ENCODE measurements around the gene THAP4. TPM values are rescaled to one million over a fixed set of nuclear protein-coding genes. Genes with fewer than 3 reads are reported as not detected.

The THAP4 gene
- total RNA-seq, 2 donors from 2014 or later, result 54.6 to 66.1 TPM

GRCh38 chr2:241553512-241553830 lies 83.5 kb downstream of the THAP4 start:
- Mint-ChIP-seq H3K4me3 (no peak overlapping the region), H3K36me3 (ENCODE audit: low read depth) (no peaks in the 10 kb centered on the region), H3K27me3 (ENCODE audit: insufficient read depth) (peaks cover 10% of the 10 kb centered on the region), H3K9me3 (peaks cover 20% of the 10 kb centered on the region), H3K27ac (no peak overlapping the region), H3K4me1 (no peaks in the 10 kb centered on the region)
- no peaks in the 10 kb centered on the region for H3K4me1 ChIP-seq (ENCODE audit: control insufficient read depth, insufficient read depth, low read length)
- DNase-seq, result no peak
- H3K9ac ChIP-seq (ENCODE audit: extremely low read depth, low read length, poor library complexity, severe bottlenecking), result no peak overlapping the region
- TF ChIP-seq CTCF (conservative IDR thresholded peaks at IDR 0.05), result no peak
- H3K27ac ChIP-seq (ENCODE audit: low read depth, low read length), result no peak overlapping the region
- 88 to 96% methylated on average over 3 to 12 of the region's 12 CpGs for WGBS, 2 experiments (ENCODE audit: insufficient coverage in 1 of 2, insufficient read length in 1 of 2)
- H3K4me3 ChIP-seq (ENCODE audit: low read length), result no peak overlapping the region
- no peaks in the 10 kb centered on the region for H3K36me3 ChIP-seq (ENCODE audit: control insufficient read depth, insufficient read depth, low read length)
- no peaks in the 10 kb centered on the region for H3K27me3 ChIP-seq (ENCODE audit: control insufficient read depth, insufficient read depth, low read length, poor library complexity, severe bottlenecking)
- peaks cover 14% of the 10 kb centered on the region for H3K9me3 ChIP-seq (ENCODE audit: control insufficient read depth, low read length)

GRCh38 chr2:241551998-241552737 lies 84.8 kb downstream of the THAP4 start:
- Mint-ChIP-seq H3K27me3 (ENCODE audit: insufficient read depth) (peaks cover 11% of the 10 kb centered on the region), H3K9me3 (peaks cover 15% of the 10 kb centered on the region), H3K4me1 (peaks cover 2% of the 10 kb centered on the region), H3K4me3 (no peak overlapping the region), H3K36me3 (ENCODE audit: low read depth) (no peaks in the 10 kb centered on the region), H3K27ac (no peak overlapping the region)
- H3K4me1 ChIP-seq (ENCODE audit: control insufficient read depth, insufficient read depth, low read length), result peaks cover 2% of the 10 kb centered on the region
- H3K36me3 ChIP-seq (ENCODE audit: control insufficient read depth, insufficient read depth, low read length), result no peaks in the 10 kb centered on the region
- H3K4me3 ChIP-seq (ENCODE audit: low read length), result no peak overlapping the region
- TF ChIP-seq CTCF (conservative IDR thresholded peaks at IDR 0.05), result no peak
- H3K27ac ChIP-seq (ENCODE audit: low read depth, low read length), result no peak overlapping the region
- no peak for DNase-seq
- H3K9me3 ChIP-seq (ENCODE audit: control insufficient read depth, low read length), result peaks cover 8% of the 10 kb centered on the region
- 89 to 90% methylated on average over 26 to 33 of the region's 33 CpGs for WGBS, 2 experiments (ENCODE audit: insufficient coverage in 1 of 2, insufficient read length in 1 of 2)
- H3K27me3 ChIP-seq (ENCODE audit: control insufficient read depth, insufficient read depth, low read length, poor library complexity, severe bottlenecking), result no peaks in the 10 kb centered on the region
- H3K9ac ChIP-seq (ENCODE audit: extremely low read depth, low read length, poor library complexity, severe bottlenecking), result no peak overlapping the region

- no peak for DNase-seq
- peaks cover 9% of the 10 kb centered on the region for H3K9me3 Mint-ChIP-seq
- no peaks in the 10 kb centered on the region for H3K27me3 ChIP-seq (ENCODE audit: control insufficient read depth, insufficient read depth, low read length, poor library complexity, severe bottlenecking)
- peaks cover 11% of the 10 kb centered on the region for H3K27me3 Mint-ChIP-seq (ENCODE audit: insufficient read depth)
- H3K36me3 ChIP-seq (ENCODE audit: control insufficient read depth, insufficient read depth, low read length), result no peaks in the 10 kb centered on the region
- no peak for TF ChIP-seq CTCF (conservative IDR thresholded peaks at IDR 0.05)
- H3K36me3 Mint-ChIP-seq (ENCODE audit: low read depth), result no peaks in the 10 kb centered on the region
- H3K27ac Mint-ChIP-seq, result no peak overlapping the region
- H3K4me3 ChIP-seq (ENCODE audit: low read length), result no peak overlapping the region
- H3K4me1 Mint-ChIP-seq, result peaks cover 5% of the 10 kb centered on the region
- no peak overlapping the region for H3K9ac ChIP-seq (ENCODE audit: extremely low read depth, low read length, poor library complexity, severe bottlenecking)
- H3K4me3 Mint-ChIP-seq, result no peak overlapping the region
- peaks cover 8% of the 10 kb centered on the region for H3K4me1 ChIP-seq (ENCODE audit: control insufficient read depth, insufficient read depth, low read length)
- 88% methylated on average over 12 of the region's 12 CpGs; no CpG with 5 or more reads in 1 of the 2 experiments for WGBS, 2 experiments (ENCODE audit: insufficient coverage in 1 of 2, insufficient read length in 1 of 2)
- peaks cover 6% of the 10 kb centered on the region for H3K9me3 ChIP-seq (ENCODE audit: control insufficient read depth, low read length)
- H3K27ac ChIP-seq (ENCODE audit: low read depth, low read length), result no peak overlapping the region
These were observed 85.4 kb downstream of the THAP4 start for GRCh38 chr2:241551599-241551997.

All from endodermal cell (in vitro differentiated cells).